HCT116 (cell line): Measurements from ENCODE around the gene SLFN12L. TPM values are rescaled to one million over a fixed set of nuclear protein-coding genes. Genes with fewer than 3 reads are reported as not detected.

Source experiments
- ATAC-seq: fragments of 200-7000 bp; cut with Tn5 transposase; 2 replicates; pipeline ENCODE4 v1.9.1; 2020; ENCODE audit warnings: mild to moderate bottlenecking, moderate library complexity
- BruUV-seq: library from RNA; stranded (reverse); fragments of 400-500 nt; replicated peaks from 2 replicates; lab custom pipeline; 2021; lab: Mats Ljungman, UMichigan
- CTCF ChIA-PET: fragments of 300-600 bp; sonication (Branson Sonifier 250); formaldehyde crosslinking; loops from one replicate; lab custom pipeline; 2021; ENCODE audit warnings: antibody characterized with exemption; lab: Charles Lee
- POLR2A ChIA-PET: fragments of 300-600, 350-600 bp; sonication (Branson Sonifier 250); formaldehyde crosslinking; loops from one replicate; lab custom pipeline; 2021; ENCODE audit warnings: antibody characterized with exemption; lab: Charles Lee
- RAD21 ChIA-PET, 2 experiments: fragments of 300-600 bp; sonication (Branson Sonifier 250); formaldehyde crosslinking; loops; one replicate each; lab custom pipeline; 2023; ENCODE audit warnings: low total read pairs in 2 of 2; ENCODE audit not compliant: uncharacterized antibody in 2 of 2, unreplicated experiment in 2 of 2, low non-redundant PET in 1 of 2; lab: Charles Lee
- DNase-seq: peaks from one replicate; pipeline ENCODE4 v3.0.0-alpha.2; 2010; ENCODE audit warnings: low read depth, low spot score
- H2AFZ ChIP-seq: fragments of 200-600 bp; shearing (Covaris generic), sonication (generic); 2 replicates; pipeline ENCODE4 v1.6.1; 2017; ENCODE audit warnings: low read depth, mixed run types, mixed read lengths, antibody characterized with exemption, low read length; ENCODE audit not compliant: poor library complexity, severe bottlenecking
- H3K27ac ChIP-seq: 2 replicates; pipeline ENCODE4 v1.5.1; 2012; ENCODE audit warnings: low read depth, low read length
- H3K27me3 ChIP-seq: fragments of 200-600 bp; sonication (generic); 2 replicates; pipeline ENCODE4 v1.6.1; 2016; ENCODE audit warnings: mixed run types, low read length, mixed read lengths; ENCODE audit not compliant: insufficient read depth
- H3K36me3 ChIP-seq, 2 experiments: fragments of 200-500 bp in 1 of 2; fragments of 200-600 bp in 1 of 2; sonication (Bioruptor generic) in 1 of 2; sonication (generic) in 1 of 2; 2 replicates each; pipeline versions ENCODE4 v1.5.1 to v1.6.1; 2014 to 2016; ENCODE audit warnings: low read length in 2 of 2, inconsistent platforms in 1 of 2, mixed read lengths in 1 of 2, mixed run types in 1 of 2; ENCODE audit not compliant: insufficient read depth in 2 of 2, control insufficient read depth in 1 of 2
- H3K4me1 ChIP-seq, 2 experiments: fragments of 200-600 bp in 1 of 2; sonication (generic) in 1 of 2; 2 replicates each; pipeline versions ENCODE4 v1.5.1 to v1.6.1; 2012 to 2017; ENCODE audit warnings: low read length in 2 of 2, inconsistent platforms in 1 of 2, mild to moderate bottlenecking in 1 of 2, mixed read lengths in 1 of 2, mixed run types in 1 of 2, moderate library complexity in 1 of 2; ENCODE audit not compliant: insufficient read depth in 2 of 2, control insufficient read depth in 1 of 2
- H3K4me2 ChIP-seq: fragments of 200-600 bp; sonication (generic); 2 replicates; pipeline ENCODE4 v1.6.1; 2017; ENCODE audit warnings: mixed run types, low read length, mixed read lengths
- H3K4me3 ChIP-seq, 2 experiments: fragments of 200-600 bp in 1 of 2; sonication (generic) in 1 of 2; replicated peaks in 1 of 2; 2 replicates each; pipeline ENCODE4 v1.5.1; 2011 to 2016; ENCODE audit warnings: low read length in 2 of 2, control low read depth in 1 of 2, low read depth in 1 of 2, mild to moderate bottlenecking in 1 of 2, mixed read lengths in 1 of 2, mixed run types in 1 of 2
- H3K79me2 ChIP-seq: fragments of 200-600 bp; sonication (generic); 2 replicates; pipeline ENCODE4 v1.6.1; 2017; ENCODE audit warnings: mild to moderate bottlenecking, mixed run types, low read length, moderate library complexity, mixed read lengths; ENCODE audit not compliant: insufficient read depth
- H3K9ac ChIP-seq: fragments of 200-600 bp; sonication (generic); 2 replicates; pipeline ENCODE4 v1.6.1; 2016; ENCODE audit warnings: low read length, mixed read lengths
- H3K9me2 ChIP-seq: fragments of 200-600 bp; sonication (generic), shearing (Covaris generic); 2 replicates; pipeline ENCODE4 v1.6.1; 2017; ENCODE audit warnings: mixed run types, mild to moderate bottlenecking, moderate library complexity; ENCODE audit not compliant: insufficient read depth
- H3K9me3 ChIP-seq, 2 experiments: fragments of 200-500 bp in 1 of 2; fragments of 200-600 bp in 1 of 2; sonication (Bioruptor generic) in 1 of 2; sonication (generic) in 1 of 2; 2 replicates each; pipeline ENCODE4 v1.6.1; 2014 to 2017; ENCODE audit warnings: low read length in 2 of 2, mixed read lengths in 2 of 2, inconsistent platforms in 1 of 2, low read depth in 1 of 2, mild to moderate bottlenecking in 1 of 2, mixed run types in 1 of 2, moderate library complexity in 1 of 2; ENCODE audit not compliant: control insufficient read depth in 1 of 2, insufficient read depth in 1 of 2
- H4K20me1 ChIP-seq: fragments of 200-600 bp; sonication (generic), shearing (Covaris generic); 2 replicates; pipeline ENCODE4 v1.6.1; 2017; ENCODE audit warnings: mixed run types, mild to moderate bottlenecking, moderate library complexity; ENCODE audit not compliant: insufficient read depth
- EGR1 ChIP-seq: IDR thresholded peaks from 2 replicates; pipeline ENCODE4 v1.6.1; 2012; ENCODE audit warnings: low read depth
- ELF1 ChIP-seq: IDR thresholded peaks from 2 replicates; pipeline ENCODE4 v1.6.1; 2012; ENCODE audit warnings: low read depth, borderline replicate concordance
- EZH2phosphoT487 ChIP-seq: fragments of 200-600 bp; IDR thresholded peaks from 2 replicates; pipeline ENCODE4 v1.6.1; 2018; ENCODE audit warnings: antibody characterized with exemption, borderline replicate concordance
- FOSL1 ChIP-seq: IDR thresholded peaks from 2 replicates; pipeline ENCODE4 v1.6.1; 2012; ENCODE audit warnings: low read depth
- JUND ChIP-seq: IDR thresholded peaks from 2 replicates; pipeline ENCODE4 v1.6.1; 2012
- RAD21 ChIP-seq: IDR thresholded peaks from 2 replicates; pipeline ENCODE4 v1.6.1; 2012; ENCODE audit warnings: low read depth, mild to moderate bottlenecking
- TCF7L2 ChIP-seq: IDR thresholded peaks from 2 replicates; pipeline ENCODE4 v1.7.0; 2011; ENCODE audit warnings: borderline replicate concordance, inconsistent platforms; ENCODE audit not compliant: insufficient read depth, insufficient read length; ENCODE audit errors: extremely low read depth
- YY1 ChIP-seq: IDR thresholded peaks from 2 replicates; pipeline ENCODE4 v1.6.1; 2011; ENCODE audit warnings: low read length, low read depth, moderate library complexity, mild to moderate bottlenecking; ENCODE audit not compliant: insufficient replicate concordance; ENCODE audit errors: extremely low read depth
- ZFX ChIP-seq: fragments of 450-650 bp; IDR thresholded peaks from 2 replicates; pipeline ENCODE4 v1.6.1; 2017
- ZNF274 ChIP-seq: fragments of 200-500 bp; sonication (Bioruptor generic); IDR thresholded peaks from 2 replicates; pipeline ENCODE4 v1.6.1; 2014; ENCODE audit warnings: mild to moderate bottlenecking, low read depth, low read length, inconsistent platforms
- intact Hi-C: fragments of 100-400 bp; cut with micrococcal nuclease; formaldehyde crosslinking; loops from 2 replicates; pipeline ENCODE4 v1.10.0; 2022
- total RNA-seq: library from RNA; stranded (reverse); gene quantifications from one replicate; pipeline ENCODE4 v1.2.1, GENCODE V29; 2021; ENCODE audit not compliant: unreplicated experiment
- TF ChIP-seq, protein P1 (sequence below): IDR thresholded peaks from 2 replicates; pipeline ENCODE4 v1.6.1; 2011; ENCODE audit warnings: mild to moderate bottlenecking, low read length, moderate library complexity; ENCODE audit not compliant: insufficient replicate concordance; ENCODE audit errors: extremely low read depth

The SLFN12L gene
- total RNA-seq, 1 experiment from 2014 or later: 0.17 TPM

DNA sequence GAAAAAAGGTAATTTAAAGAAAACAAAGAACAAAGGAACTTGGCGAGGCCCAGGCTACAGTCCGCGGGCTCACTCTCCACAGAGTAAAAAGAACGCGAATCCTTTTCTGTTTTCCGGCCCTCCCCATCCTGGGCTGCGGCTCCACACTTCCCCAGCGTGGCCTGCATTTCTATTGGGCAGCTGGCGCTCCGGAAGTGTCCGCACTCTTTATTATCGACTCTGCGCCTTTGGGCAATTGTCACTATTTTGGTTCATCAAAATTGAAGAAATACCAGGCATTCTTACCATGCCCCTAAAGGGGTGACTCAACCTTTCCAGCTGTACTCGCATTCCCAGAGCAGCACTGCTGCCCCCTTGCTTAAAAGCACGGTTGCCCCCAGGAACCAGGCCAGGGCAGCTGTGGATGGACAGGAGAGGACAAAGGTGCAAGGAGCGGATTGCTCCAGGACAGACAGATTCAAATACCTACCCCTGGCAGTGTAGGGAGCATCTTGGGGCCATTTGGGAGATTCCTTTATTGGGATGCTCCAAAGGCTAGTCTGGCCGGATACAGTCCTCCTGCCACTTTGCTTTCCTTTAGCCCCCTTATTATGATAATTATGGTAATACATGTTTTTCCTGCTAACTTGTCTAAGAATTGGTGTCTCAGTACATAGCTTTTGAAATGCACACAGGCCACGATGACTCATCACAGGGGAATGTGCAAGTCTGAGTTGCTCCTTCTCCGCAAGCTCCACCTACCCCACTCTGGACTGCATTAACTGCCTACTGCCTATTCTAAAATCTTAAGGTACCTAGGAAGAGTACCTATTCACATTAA lies 104.2 kb downstream of the SLFN12L start (continued):
- TF ChIP-seq YY1 (no peak), FOSL1 (peak; percentile 81), ZNF274 (no peak), ELF1 (no peak), JUND (peak; percentile 88)

DNA sequence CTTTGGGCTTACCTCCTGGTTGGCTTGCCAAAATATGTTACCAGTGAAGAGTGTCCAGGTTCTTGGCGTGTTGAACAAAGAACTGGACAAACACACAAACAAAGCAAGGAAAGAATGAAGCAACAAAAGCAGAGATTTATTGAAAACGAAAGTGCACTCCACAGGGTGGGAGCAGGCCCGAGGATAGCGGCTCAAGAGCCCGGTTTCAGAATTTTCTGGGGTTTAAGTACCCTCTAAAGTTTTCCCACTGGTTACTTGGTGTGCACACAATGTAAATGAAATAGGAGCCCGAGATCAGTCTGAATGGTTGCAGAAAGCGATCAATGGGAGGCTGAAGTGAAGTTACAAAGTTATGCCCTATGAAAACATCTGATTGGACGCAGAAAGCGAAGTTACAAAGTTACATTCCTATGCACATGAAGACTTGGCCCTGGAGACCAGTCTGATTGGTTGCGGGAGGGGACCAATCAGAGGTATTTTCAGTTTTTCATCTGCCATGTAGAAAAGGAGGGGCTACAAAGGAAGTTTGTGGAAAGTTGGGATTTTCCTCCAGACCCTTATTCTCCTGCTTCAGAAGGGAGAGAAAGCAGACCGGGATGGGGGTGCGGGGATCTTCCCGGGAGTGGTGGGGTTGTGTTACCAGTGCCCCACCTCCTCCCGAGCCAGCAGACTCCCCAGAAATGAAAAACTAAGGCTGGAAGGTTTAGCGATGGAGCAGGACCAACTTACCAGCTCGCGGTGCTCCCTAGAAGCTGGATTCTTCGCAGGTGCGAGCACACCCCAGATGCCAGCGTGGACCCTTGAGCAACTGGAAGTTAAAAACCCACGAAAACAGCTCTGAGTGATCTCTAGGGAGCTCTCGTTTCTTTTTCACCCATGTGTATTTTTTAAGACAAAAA lies 105.1 kb downstream of the SLFN12L start, which contains the start of gene SLFN12:
TSS of gene SLFN12 (minus strand) at position 325 of the 899 bp plus-strand sequence. CDS start 9,472 bp downstream, outside the sequence.
- Histone ChIP-seq H3K27me3 (peaks cover under 1% of the 10 kb centered on the region; the same call in 1 of the 2 replicates), H4K20me1 (no peaks in the 10 kb centered on the region), H3K79me2 (no peaks in the 10 kb centered on the region), H3K9me3 (no peaks in the 10 kb centered on the region), H2AFZ (peak within 1 kb of the TSS; percentile 84), H3K9me2 (no peaks in the 10 kb centered on the region), H3K27ac (peak within 1 kb of the TSS; percentile 39; the same call in 1 of the 2 replicates), H3K4me2 (peak within 1 kb of the TSS; percentile 80), H3K9ac (no peak within 1 kb of the TSS), H3K4me1 (peaks cover 12 to 16% of the 10 kb centered on the region in 2 experiments), H3K4me3 (peak within 1 kb of the TSS in 1 of 2 experiments; percentile 41; a peak in 1 of 4 replicates), H3K36me3 (no peaks in the 10 kb centered on the region)
- DNase-seq: no peak
- CTCF ChIA-PET: no interaction called here
- RAD21 ChIA-PET: no interaction called here
- intact Hi-C loops: no loop called here
- BruUV-seq: no TSS peak
- POLR2A ChIA-PET: no interaction called here
- TF ChIP-seq, protein P1, sequence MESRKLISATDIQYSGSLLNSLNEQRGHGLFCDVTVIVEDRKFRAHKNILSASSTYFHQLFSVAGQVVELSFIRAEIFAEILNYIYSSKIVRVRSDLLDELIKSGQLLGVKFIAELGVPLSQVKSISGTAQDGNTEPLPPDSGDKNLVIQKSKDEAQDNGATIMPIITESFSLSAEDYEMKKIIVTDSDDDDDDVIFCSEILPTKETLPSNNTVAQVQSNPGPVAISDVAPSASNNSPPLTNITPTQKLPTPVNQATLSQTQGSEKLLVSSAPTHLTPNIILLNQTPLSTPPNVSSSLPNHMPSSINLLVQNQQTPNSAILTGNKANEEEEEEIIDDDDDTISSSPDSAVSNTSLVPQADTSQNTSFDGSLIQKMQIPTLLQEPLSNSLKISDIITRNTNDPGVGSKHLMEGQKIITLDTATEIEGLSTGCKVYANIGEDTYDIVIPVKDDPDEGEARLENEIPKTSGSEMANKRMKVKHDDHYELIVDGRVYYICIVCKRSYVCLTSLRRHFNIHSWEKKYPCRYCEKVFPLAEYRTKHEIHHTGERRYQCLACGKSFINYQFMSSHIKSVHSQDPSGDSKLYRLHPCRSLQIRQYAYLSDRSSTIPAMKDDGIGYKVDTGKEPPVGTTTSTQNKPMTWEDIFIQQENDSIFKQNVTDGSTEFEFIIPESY: no peak
- TF ChIP-seq TCF7L2 (no peak), EGR1 (no peak), RAD21 (no peak), FOSL1 (no peak), YY1 (no peak), EZH2phosphoT487 (no peak), ZFX (no peak)
- no peak for ATAC-seq
